Measurements from ENCODE around the gene USP7.
"Not testable (repeated sequence)": the region's sequence is repeated elsewhere in the genome, so short reads cannot be mapped to it uniquely, and the experiment has no call there.

The USP7 gene

DNA sequence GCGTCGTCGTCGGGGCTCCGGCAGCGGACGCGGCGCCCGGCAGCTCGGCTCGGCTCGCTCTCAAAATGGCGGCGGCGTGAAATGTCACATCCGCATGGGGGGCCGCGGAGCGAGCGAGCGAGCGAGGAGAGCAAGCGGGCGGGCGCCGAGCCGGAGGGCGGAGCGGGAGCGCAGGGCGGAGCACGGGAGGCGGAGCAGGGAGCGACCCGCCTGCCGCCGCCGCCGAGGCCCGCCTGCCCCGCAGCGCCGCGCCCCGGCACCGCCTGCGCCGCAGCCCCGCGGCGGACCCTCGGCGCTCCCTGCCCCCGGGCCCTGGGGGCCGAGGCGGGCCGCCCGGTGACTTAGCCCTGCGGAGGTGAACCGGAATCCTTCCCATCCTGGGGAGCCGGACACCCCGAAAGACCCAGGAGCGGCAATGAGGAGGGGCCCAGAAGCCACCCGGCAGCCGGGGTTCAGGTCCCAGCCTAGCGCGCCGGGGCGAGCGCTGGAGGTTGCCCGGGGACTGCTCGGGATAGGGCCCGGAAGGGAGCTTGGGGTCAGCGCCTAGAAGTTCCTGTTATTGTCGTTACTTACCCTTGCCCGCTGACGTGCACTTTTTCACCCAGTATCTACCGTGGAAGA is at the start of gene USP7:
TSS of gene USP7 (minus strand) at position 86 of the 621 bp plus-strand sequence. CDS start 621 bp downstream, outside the sequence.
- peak; percentile 85 for DNase-seq (ENCODE audit: low spot score)

DNA sequence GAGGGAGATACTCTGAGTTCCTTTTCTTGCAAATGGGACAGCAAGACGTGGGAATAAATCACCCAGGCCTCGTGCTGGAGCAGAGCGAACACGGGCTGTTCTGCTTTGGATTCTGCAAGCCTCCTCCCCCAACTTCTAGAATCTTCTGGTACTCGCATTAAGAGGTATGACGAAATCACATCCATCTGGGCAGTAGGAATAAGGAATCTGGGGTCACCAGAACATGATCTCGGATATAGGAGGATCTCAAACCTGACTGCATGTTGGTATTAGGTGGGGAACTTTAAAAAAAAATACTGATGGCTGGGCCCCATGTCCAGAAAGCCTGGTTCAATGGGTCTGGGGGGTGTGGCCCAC is 49.8 kb upstream of the USP7 start:
- no peak for DNase-seq (ENCODE audit: low spot score)

DNA sequence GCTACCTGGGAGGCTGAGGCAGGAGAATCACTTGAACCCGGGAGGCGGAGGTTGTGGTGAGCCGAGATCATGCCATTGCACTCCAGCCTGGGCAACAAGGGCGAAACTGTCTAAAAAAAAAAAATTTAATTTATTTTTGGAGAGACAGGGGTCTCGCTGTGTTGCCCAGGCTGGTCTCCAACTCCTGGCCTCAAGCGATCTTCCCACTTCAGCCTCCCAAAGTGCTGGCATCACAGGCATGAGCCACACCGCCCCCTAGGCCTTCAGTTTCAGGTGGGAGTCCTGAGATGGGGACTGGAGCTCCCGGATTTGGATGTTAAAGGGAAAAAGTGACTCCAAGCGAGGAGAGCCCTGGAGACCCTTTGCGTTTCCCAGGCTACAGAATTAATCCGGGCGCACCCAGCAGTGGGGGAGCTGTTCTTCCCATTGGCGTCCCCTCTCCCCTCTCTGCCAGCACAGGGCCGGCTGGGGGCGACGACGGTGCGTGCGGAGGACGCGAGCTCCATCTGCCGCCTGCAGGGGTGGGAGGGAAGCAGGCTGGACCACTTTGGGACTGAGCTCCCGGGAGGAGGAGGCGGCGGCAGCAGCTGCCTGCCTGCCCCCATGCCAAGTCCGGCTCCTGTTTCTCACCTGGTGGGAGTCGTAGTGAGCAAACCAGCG is 49.3 kb upstream of the USP7 start:
- DNase-seq (ENCODE audit: low spot score), result no peak

DNA sequence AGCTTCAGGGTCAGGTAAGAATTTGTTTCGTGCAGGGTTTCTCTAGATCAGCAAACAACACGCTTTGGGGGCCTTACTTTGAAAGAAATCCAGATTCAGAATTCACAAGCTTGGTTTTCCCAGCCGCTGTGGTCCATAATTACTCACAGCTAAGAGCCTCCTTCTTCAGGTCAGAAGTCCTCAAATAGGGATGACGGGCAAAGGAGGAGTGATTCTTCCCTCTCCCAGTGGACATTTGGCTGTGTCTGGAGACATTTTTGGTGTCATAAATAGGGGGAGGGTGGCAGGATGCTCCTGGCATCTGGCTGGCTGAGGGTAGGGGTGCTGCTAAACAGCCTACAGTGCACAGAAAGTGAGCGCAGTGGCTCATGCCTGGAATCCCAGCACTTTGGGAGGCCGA is 48.6 kb upstream of the USP7 start:
- DNase-seq (ENCODE audit: low spot score), result no peak

DNA sequence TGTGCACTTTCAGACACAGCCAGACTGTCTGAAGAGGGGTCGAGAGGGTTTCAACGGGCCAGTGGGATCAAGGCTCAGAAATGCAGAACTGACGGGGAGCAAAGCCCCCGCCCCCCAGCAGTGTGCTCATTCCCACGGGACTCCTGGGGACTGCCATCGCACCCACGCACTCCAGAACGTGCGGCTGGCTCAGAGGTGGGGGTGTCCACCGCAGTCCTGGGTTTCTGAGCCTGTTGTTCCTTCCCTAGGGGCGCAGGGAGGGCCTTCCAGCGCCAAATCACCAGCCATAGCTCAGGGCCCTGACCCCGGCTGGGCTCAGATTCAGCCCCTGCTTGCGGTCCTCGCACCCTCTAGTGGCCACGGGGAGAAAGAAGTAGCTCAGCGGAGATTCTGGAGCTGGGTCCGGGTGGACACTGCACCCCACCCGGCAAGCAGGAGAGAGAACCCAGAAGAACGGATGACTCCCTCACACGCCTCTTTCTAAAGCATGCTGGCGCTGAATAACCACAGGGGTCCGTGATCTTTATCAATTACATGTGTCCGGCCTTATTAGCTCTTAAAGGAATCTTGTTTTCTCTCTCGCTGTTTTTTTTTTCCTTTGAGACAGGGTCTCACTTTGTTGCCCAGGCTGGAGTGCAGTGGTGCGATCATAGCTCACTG is 45.0 kb upstream of the USP7 start:
- DNase-seq (ENCODE audit: low spot score), result peak; percentile 63

DNA sequence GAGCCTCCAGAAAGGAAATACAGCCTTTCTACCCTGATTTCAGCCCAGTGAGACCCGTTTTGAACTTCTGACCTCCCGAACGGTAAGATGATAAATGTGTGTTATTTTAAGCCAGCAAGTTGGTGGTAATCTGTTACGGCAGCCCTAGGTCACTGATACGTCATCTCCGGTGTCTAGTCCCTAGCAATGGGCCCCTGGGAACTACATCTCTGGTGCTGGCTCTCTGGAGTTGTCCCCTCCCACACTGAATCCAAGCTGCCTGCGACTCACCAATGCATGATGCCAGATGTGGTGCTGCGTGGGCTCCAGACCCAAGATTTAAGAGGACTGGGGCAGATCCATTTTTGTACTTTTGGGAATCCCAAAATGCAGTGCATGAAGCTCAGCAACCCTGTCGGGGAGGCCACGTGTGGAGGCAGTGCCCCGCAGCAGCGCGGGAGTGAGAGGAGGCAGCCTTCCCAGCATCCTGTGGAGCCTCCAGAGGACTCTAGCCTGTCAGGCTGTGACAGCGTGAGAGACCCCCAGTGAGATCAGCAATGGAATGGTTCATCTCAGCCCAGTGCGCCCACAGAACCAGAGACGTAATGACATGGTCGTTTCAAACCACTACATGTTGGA is 43.6 kb upstream of the USP7 start:
- DNase-seq (ENCODE audit: low spot score), result no peak

DNA sequence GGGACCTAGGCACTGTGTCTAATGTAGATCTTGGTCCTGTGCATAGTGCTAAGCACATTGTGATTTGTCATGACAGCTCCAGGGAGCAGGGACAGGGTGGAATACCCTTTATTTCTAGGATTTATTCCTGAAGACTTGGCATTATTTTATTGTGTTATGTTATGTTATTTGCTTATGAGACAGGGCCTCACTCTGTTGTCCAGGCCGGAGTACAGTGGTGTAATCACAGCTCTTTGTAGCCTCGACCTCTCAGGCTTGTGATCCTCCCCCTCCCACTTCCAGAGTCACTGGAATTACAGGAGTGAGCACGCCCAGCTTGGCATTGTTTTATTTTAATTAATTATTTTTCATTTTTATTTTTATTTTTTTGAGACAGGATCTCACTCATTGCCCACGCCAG is 40.5 kb upstream of the USP7 start:
- DNase-seq (ENCODE audit: low spot score), result no peak

DNA sequence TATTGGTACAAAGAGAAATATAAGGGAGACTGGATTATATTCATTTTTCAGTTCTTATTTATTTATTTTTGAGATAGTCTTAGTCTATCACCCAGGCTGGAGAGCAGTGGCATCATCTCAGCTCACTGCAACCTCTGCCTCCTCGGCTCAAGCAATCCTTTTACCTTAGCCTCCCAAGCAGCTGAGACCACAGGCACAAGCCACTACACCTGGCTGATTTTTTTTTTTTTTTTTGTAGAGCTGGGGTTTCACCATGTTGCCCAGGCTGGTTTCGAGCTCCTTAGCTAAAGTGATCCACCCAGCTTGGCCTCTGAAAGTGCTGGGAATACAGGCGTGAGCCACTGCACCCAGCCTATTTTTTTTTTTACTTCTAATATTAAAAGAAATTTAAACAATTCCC is 40.1 kb upstream of the USP7 start:
- no peak for DNase-seq (ENCODE audit: low spot score)

DNA sequence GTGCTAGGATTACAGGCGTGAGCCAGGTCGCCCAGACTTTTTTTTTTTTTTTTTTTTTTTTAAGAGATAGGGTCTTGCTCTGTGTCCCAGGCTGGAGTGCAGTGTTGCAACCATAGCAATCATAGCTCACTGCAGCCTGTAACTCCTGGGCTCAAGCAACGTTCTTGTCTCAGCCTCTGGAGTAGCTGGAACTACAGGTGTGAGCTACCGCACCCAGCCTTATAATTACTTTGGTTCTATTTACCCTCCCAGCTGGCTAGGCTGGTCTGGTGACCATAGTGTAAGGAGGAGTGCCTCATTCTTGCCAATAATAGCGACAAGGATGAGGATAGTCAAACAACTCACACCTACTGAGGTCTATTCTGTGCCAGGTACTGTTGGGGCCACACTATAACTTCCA is 39.6 kb upstream of the USP7 start:
- no peak for DNase-seq (ENCODE audit: low spot score)

DNA sequence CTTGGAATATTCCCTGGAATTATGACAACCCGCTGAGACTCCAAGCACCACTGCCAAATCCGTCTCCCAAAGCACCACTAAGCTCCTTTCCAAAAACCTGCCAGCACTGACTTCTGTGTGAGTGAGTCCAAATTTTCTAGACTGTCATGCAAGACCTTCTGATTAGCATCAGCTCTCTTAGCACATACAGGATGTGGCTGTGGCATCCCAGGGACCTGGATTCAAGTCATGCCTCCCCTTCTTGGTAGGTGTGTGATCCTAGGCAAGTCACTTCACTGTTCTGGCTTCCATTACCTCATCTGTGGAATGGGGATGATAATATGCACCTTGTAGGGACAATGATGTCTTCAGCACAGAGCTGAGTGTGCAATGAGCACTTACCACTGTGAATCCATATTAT is 38.3 kb upstream of the USP7 start:
- DNase-seq (ENCODE audit: low spot score), result no peak

DNA sequence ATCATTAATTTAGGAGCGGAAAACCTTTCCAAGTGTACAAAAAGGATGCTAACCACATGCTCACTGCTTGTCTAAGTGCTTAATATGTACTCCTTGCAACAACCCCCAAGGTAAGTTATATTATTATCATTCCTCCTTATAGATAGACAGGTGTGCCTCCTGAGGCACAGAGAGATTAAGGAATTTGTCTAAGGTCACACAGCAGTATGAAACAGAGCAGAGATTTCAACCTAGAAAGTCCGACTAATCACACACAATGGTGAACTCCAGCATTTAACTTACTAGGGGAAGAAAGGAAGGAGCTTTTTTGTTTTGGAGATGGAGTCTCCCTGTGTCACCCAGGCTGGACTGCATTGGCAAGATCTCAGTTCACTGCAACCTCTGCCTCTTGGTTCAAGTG is 37.0 kb upstream of the USP7 start:
- no peak for DNase-seq (ENCODE audit: low spot score)

DNA sequence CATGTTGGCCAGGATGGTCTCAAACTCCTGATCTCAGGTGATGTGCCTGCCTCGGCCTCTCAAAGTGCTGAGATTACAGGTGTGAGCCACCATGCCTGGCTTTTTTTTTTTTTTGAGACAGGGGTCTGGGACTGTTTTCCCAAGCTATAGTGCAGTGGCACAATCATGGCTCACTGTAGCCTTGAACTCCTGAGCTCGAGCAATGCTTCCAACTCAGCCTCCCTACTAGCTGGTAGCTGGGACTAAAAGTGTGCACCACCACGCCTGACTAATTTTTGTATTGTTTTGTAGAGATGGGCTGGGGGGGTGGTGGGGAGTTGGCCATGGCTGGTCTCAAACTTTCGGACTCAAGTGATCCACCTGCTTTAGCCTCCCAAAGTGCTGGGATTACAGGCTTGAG is 36.1 kb upstream of the USP7 start:
- DNase-seq (ENCODE audit: low spot score), result no peak

DNA sequence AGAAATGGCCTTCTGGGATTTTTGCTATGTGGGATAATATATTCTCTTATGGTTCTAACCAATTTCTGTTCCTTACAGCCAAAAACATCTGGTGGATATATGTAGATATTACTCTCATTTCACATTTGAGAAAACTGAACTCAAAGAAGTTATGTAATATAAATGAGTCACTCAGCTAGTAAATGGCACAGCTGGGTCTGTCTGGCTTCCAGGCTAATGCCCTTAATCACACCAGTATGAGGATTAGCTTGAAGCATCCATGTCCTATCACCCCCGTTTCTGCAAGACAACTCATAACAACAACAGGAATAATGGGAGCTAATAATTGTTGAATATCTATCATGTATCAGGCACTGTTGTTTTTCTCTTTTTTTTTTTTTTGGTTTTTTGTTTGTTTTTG is 34.4 kb upstream of the USP7 start:
- no peak for DNase-seq (ENCODE audit: low spot score)

DNA sequence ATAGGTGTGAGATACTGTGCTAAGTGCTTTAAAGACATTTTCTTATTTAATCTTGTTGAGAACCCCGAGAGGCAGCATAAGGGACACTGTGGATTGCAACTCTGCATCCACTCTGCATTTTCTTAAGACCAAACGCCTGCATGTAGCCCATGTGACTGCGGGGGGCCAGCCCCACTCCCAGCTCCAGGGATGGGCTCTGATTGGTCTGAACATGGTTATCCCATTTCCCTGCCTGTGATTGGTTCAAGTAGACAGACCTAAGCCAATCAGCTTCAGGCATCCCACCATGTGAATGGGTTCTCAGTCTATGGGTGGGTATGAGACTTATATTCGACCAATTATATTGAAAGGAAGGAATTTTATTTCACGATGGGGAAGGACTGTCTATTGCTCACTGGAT is 33.2 kb upstream of the USP7 start:
- DNase-seq (ENCODE audit: low spot score), result no peak

DNA sequence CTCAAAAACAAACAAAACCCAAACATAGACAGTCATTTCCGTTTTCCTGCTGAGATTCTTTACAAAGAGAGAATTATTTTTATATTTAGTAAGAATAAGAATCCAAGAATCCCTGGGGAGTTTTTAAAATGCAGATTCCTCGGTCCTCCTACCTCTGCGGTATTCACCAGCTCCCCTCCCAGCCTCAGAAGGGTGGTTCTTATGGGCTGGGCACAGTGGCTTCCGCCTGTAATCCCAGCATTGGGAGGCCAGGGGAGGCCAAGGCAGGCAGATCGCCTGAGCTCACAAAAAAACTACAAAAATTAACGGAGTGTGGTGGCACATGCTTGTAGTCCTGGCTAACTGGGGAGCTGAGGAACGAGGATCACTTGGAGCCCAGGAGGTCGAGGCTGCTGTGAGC is 26.7 kb upstream of the USP7 start:
- no peak for DNase-seq (ENCODE audit: low spot score)

DNA sequence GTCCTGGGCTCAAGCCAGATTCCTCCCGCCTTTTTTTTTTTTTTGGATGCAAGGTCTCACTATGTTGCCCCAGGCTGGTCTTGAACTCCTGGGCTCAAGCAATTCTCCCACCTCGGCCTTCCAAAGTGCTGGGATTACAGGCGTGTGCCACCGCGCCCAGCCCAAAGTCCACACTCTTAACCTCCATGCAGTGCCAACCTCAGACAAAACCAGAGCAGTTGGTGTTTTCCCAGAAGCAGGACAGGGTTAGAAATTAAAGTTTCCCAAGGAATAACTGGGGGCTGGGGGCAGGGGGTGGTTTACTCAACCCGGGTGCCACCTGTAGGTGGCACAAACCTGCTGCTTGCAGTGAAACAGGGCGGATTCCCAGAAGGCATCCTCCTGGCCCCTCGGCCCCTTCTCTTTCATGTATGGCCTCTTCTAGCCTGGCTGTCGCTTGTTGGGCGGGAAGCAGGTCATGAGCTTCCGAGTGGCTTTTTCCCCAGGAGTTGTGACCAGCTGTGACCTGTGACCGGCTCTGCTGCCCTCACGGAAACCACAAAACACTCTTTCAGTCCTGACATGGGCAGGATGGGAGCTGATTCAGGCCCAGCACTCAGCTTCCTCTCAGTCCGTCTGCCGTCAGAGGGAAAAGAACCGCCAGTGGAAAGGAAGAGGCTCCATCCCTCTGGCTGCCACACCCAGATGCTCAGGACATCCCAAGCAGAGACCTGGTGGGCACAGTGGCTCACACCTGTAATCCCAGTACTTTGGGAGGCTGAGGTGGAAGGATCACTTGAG is 25.6 kb upstream of the USP7 start:
- DNase-seq (ENCODE audit: low spot score), result peak; percentile 50

DNA sequence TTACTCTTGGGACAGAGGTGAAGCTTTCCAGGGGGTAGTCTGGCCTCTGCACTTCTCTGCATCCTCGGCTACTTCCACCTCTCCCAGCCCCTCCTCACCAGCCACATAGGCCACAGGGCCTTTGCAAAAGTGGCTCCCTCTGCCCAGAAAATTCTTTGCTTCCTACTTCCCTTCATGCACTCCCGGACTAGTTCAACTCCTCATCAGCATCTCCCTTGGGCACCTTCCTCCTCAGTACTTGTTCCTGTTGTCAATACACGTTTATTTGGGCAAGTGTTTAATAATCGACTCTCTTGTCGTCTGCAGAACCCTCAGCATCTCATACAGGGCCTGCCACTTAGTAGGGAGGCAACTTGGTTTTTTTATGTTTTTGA is 23.1 kb upstream of the USP7 start:
- no peak for DNase-seq (ENCODE audit: low spot score)

DNA sequence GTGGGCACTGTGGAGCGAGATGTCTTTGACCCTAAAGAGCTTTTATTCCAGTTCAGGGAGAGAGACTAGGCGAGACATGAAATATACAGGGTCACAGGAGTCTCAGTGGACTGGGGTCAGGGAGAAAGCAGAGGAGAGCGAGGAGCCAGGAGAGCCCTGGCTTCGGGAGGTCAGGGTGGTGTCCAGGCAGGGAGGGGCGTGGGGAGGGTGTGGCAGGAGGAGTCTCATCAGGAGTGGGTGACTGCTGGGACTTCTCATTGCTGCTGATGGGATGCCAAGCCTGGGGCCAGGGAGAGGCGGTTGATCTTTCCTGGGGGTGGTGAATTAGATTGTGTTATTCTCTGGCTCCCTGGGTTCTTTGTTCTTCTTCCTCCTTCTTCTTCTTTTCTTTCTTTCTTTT is 22.4 kb upstream of the USP7 start:
- no peak for DNase-seq (ENCODE audit: low spot score)

DNA sequence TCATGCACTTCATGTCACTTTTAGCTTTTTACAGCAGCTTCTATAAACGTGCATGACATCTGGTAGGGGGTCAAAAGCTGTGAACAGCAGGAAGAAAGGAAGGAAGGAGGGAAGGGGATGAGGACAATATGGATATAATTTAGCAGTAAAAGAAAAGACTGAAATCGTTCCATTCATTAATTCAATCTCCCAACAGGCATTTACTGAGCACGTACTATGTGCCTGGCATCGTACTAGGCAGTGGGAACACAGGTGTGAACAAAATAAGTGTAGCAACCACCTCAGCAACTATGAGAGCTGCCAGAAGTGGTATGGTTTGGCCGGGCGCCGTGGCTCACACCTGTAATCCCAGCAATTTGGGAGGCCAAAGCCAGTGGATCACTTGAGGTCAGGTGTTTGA is 19.1 kb upstream of the USP7 start:
- DNase-seq (ENCODE audit: low spot score), result no peak

DNA sequence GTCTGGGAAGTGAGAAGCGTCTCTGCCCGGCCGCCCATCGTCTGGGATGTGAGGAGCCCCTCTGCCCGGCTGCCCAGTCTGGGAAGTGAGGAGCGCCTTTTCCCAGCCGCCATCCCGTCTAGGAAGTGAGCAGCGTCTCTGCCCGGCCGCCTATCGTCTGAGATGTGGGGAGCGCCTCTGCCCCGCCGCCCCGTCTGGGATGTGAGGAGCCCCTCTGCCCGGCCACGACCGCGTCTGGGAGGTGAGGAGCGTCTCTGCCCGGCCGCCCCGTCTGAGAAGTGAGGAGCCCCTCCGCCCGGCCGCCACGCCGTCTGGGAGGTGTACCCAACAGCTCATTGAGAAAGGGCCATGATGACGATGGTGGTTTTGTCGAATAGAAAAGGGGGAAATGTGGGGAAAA is 18.2 kb upstream of the USP7 start:
- not testable (repeated sequence) for DNase-seq (ENCODE audit: low spot score)

DNA sequence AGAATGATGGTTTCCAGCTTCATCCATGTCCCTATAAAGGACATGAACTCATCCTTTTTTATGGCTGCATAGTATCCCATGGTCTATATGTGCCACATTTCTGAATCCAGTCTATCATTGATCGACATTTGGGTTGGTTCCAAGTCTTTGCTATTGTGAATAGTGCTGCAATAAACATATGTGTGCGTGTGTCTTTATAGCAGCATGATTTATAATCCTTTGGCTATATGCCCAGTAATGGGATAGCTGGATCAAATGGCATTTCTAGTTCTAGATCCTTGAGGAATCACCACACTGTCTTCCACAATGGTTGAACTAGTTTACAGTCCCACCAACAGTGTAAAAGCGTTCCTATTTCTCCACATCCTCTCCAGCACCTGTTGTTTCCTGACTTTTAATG is 12.5 kb upstream of the USP7 start:
- not testable (repeated sequence) for DNase-seq (ENCODE audit: low spot score)

DNA sequence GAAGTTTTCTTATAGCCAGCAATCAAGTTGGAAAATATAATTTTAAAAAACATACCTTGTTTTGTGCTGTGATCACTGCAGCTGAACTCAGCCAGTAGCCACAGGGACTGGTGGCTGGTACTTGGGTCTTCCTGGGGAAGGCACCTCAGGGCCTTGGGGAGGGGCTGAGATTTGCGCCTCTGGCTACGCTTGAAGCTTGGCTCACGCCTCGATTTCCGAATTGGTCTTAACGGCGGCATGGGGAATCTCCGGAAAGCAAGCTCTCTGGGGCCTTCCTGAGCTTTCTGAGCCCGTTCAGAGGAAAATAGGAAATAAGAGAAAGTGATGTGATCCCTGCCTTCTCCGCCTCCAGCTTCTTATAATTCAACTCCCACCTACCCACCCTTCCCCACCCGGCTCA is 11.3 kb upstream of the USP7 start:
- DNase-seq (ENCODE audit: low spot score), result no peak
